GM12892 (cell line): Measurements from ENCODE around the gene RASAL3.

Source experiments
- POLR2AphosphoS5 ChIP-seq: IDR thresholded peaks from 2 replicates; pipeline ENCODE4 v1.6.1; 2011; ENCODE audit warnings: low read depth, low read length, control low read depth
- TAF1 ChIP-seq: IDR thresholded peaks from 2 replicates; pipeline ENCODE4 v1.6.1; 2011; ENCODE audit warnings: low read depth, mild to moderate bottlenecking, control low read depth, low read length, borderline replicate concordance

DNA sequence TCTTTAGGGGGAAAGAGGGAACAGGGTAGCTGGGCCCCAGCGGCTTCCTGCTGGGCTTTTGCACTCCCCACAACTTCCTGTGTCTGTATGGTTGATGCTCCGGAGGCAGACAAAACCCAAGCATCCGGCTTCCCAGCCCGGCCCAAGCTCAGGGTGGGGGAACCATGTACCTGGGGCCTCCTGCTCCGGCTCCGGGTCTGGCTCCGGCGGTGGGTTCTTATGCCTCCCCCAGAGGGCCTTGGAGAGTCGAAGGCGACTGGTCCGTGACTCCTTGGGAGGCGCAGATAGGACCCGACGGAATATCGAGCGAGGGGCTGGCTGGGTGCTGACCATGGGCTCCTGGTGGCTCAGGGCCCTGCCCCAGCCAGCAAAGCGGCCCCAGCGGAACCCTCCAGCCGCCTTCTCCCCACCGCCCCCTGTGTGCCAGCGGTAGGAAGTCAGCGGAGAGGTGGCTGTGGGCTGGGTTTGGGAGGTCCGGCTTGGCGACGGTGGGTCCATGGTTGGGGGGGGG is 428 bp downstream of the RASAL3 start:
- TF ChIP-seq POLR2AphosphoS5 (no peak; the same call in 1 of the 2 replicates), TAF1 (no peak)
